Vagina (tissue), 2 donors: Measurements from ENCODE around the gene JAG1.

Experiments
- POLR2A ChIP-seq, 2 donors: fragments of 450-650 bp; IDR thresholded peaks; one replicate each; pipeline ENCODE4 v1.6.1; 2017; ENCODE audit warnings: antibody characterized with exemption in 2 of 2, mild to moderate bottlenecking in 2 of 2, moderate library complexity in 2 of 2
- TF ChIP-seq, protein P1 (sequence below), 3 experiments: fragments of 450-650 bp in 2 of 3; fragments of 200-600 bp in 1 of 3; sonication (generic) in 1 of 3; IDR thresholded peaks; one replicate each; pipeline ENCODE4 v1.5.1; 2017 to 2019; ENCODE audit warnings: antibody characterized with exemption in 3 of 3, mild to moderate bottlenecking in 2 of 3, moderate library complexity in 2 of 3

DNA sequence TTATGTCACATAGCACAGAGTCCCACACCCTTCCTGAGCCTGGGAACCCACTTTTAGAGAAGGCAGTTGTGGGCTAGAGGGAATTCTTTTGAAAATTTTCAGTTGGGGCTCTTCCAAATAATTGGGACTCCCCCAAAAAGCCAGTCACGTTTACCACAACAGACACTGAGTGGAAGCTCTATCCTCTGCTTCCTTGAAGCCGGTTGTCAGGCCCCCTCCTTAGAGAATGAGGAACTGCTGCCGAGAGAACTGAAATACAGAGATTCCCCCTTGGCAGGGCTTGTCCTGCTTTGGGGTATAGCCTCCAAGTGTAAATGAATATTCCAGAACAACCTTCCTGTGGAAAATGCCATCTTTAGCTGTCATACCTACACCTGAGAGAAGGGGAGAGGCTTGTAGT lies 2.7 kb upstream of the JAG1 start:
- TF ChIP-seq, protein P1, sequence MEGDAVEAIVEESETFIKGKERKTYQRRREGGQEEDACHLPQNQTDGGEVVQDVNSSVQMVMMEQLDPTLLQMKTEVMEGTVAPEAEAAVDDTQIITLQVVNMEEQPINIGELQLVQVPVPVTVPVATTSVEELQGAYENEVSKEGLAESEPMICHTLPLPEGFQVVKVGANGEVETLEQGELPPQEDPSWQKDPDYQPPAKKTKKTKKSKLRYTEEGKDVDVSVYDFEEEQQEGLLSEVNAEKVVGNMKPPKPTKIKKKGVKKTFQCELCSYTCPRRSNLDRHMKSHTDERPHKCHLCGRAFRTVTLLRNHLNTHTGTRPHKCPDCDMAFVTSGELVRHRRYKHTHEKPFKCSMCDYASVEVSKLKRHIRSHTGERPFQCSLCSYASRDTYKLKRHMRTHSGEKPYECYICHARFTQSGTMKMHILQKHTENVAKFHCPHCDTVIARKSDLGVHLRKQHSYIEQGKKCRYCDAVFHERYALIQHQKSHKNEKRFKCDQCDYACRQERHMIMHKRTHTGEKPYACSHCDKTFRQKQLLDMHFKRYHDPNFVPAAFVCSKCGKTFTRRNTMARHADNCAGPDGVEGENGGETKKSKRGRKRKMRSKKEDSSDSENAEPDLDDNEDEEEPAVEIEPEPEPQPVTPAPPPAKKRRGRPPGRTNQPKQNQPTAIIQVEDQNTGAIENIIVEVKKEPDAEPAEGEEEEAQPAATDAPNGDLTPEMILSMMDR (IDR thresholded peaks at IDR 0.05): no peak
- no peak for TF ChIP-seq POLR2A (IDR thresholded peaks at IDR 0.05)
